SJSA1 (cell line): ENCODE results near the gene WDR36. TPM values are rescaled to one million over a fixed set of nuclear protein-coding genes. Genes with fewer than 3 reads are reported as not detected.
A peak's percentile ranks its signal among the peaks of the same experiment; 100 is the strongest.

ENCODE experiments used
- DNase-seq, 2 experiments: peaks; one replicate each; pipeline ENCODE4 v3.0.0-alpha.2; 2015 to 2020; ENCODE audit warnings: low spot score in 2 of 2, low read depth in 1 of 2
- H3K27ac ChIP-seq: fragments of 250-450 bp; sonication (Bioruptor Pico); 2 replicates; pipeline ENCODE4 v1.5.1; 2020; ENCODE audit warnings: mild to moderate bottlenecking, moderate library complexity
- H3K27me3 ChIP-seq: fragments of 250-450 bp; sonication (Bioruptor Pico); replicated peaks from 2 replicates; pipeline ENCODE4 v1.5.1; 2020; ENCODE audit warnings: mild to moderate bottlenecking, moderate library complexity
- H3K36me3 ChIP-seq: fragments of 250-450 bp; sonication (Bioruptor Pico); 2 replicates; pipeline ENCODE4 v1.5.1; 2020; ENCODE audit warnings: mild to moderate bottlenecking
- H3K4me1 ChIP-seq: fragments of 250-450 bp; sonication (Bioruptor Pico); replicated peaks from 2 replicates; pipeline ENCODE4 v1.6.1; 2021; ENCODE audit warnings: mild to moderate bottlenecking
- H3K4me3 ChIP-seq: fragments of 250-450 bp; sonication (Bioruptor Pico); 2 replicates; pipeline ENCODE4 v1.5.1; 2020; ENCODE audit warnings: mild to moderate bottlenecking
- H3K9me3 ChIP-seq: fragments of 250-450 bp; sonication (Bioruptor Pico); replicated peaks from 2 replicates; pipeline ENCODE4 v1.5.1; 2020; ENCODE audit warnings: mild to moderate bottlenecking
- total RNA-seq: library from RNA; depleted of rRNA; stranded (reverse); fragments of >200 nt; shearing (Covaris generic); gene quantifications from 2 replicates; pipeline ENCODE4 v1.2.3, GENCODE V29; 2014; rRNA removed

The WDR36 gene
- total RNA-seq: 26.4 and 54.9 TPM in 2 replicates

GRCh38 chr5:111092062-111092853 lies at the start of gene WDR36:
Gene WDR36 (plus strand): TSS chr5:111092348. CDS start chr5:111092457, 109 bp downstream.
- H3K27ac ChIP-seq: 0 out of 2 replicates have a peak within 1 kb of the TSS, but pooled peaks have one; percentile 1
- no peaks in the 10 kb centered on the region for H3K9me3 ChIP-seq
- no peaks in the 10 kb centered on the region for H3K27me3 ChIP-seq
- H3K4me1 ChIP-seq: peaks cover 15% of the 10 kb centered on the region
- peaks cover 25% of the 10 kb centered on the region for H3K36me3 ChIP-seq
- peak; percentile 91 to 93 for DNase-seq
- H3K4me3 ChIP-seq: peak within 1 kb of the TSS; percentile 66

- no peaks in the 10 kb centered on the region for H3K36me3 ChIP-seq
- no peaks in the 10 kb centered on the region for H3K4me1 ChIP-seq
- no peak overlapping the region for H3K27ac ChIP-seq
- H3K27me3 ChIP-seq: no peaks in the 10 kb centered on the region
- H3K4me3 ChIP-seq: no peak overlapping the region
- no peak for DNase-seq
- H3K9me3 ChIP-seq: no peaks in the 10 kb centered on the region
These were observed 48.2 kb upstream of the WDR36 start for GRCh38 chr5:111043712-111044506.

GRCh38 chr5:111058064-111058463 lies 34.1 kb upstream of the WDR36 start:
- no peaks in the 10 kb centered on the region for H3K27me3 ChIP-seq
- H3K4me1 ChIP-seq: no peaks in the 10 kb centered on the region
- DNase-seq: no peak
- no peaks in the 10 kb centered on the region for H3K9me3 ChIP-seq
- no peak overlapping the region for H3K27ac ChIP-seq
- no peak overlapping the region for H3K4me3 ChIP-seq
- no peaks in the 10 kb centered on the region for H3K36me3 ChIP-seq

GRCh38 chr5:111060169-111060568 lies 32.0 kb upstream of the WDR36 start:
- H3K4me1 ChIP-seq: no peaks in the 10 kb centered on the region
- H3K9me3 ChIP-seq: peaks cover 3% of the 10 kb centered on the region; the same call in 1 of the 2 replicates
- H3K36me3 ChIP-seq: no peaks in the 10 kb centered on the region
- H3K4me3 ChIP-seq: no peak overlapping the region
- no peak for DNase-seq
- no peak overlapping the region for H3K27ac ChIP-seq
- H3K27me3 ChIP-seq: no peaks in the 10 kb centered on the region; the same call in 1 of the 2 replicates

GRCh38 chr5:111061618-111062017 lies 30.5 kb upstream of the WDR36 start:
- H3K9me3 ChIP-seq: peaks cover 3% of the 10 kb centered on the region; the same call in 1 of the 2 replicates
- peaks cover under 1% of the 10 kb centered on the region; the same call in 1 of the 2 replicates for H3K27me3 ChIP-seq
- H3K4me3 ChIP-seq: no peak overlapping the region
- H3K4me1 ChIP-seq: no peaks in the 10 kb centered on the region
- DNase-seq: no peak
- H3K36me3 ChIP-seq: no peaks in the 10 kb centered on the region
- no peak overlapping the region for H3K27ac ChIP-seq

- H3K27me3 ChIP-seq: peaks cover 13% of the 10 kb centered on the region; the same call in 1 of the 2 replicates
- no peak for DNase-seq
- no peak overlapping the region for H3K27ac ChIP-seq
- H3K36me3 ChIP-seq: no peaks in the 10 kb centered on the region
- no peaks in the 10 kb centered on the region for H3K4me1 ChIP-seq
- peaks cover 3% of the 10 kb centered on the region; the same call in 1 of the 2 replicates for H3K9me3 ChIP-seq
- no peak overlapping the region for H3K4me3 ChIP-seq
These were observed 28.3 kb upstream of the WDR36 start for GRCh38 chr5:111063709-111064322.

- no peaks in the 10 kb centered on the region for H3K4me1 ChIP-seq
- peaks cover 18% of the 10 kb centered on the region for H3K27me3 ChIP-seq
- no peak overlapping the region for H3K27ac ChIP-seq
- no peaks in the 10 kb centered on the region for H3K36me3 ChIP-seq
- peaks cover 3% of the 10 kb centered on the region; the same call in 1 of the 2 replicates for H3K9me3 ChIP-seq
- no peak for DNase-seq
- H3K4me3 ChIP-seq: no peak overlapping the region
These were observed 25.7 kb upstream of the WDR36 start for GRCh38 chr5:111066261-111066938.

- H3K27ac ChIP-seq: no peak overlapping the region
- H3K4me3 ChIP-seq: no peak overlapping the region
- H3K36me3 ChIP-seq: no peaks in the 10 kb centered on the region
- no peak for DNase-seq
- H3K27me3 ChIP-seq: peaks cover 21% of the 10 kb centered on the region
- no peaks in the 10 kb centered on the region for H3K4me1 ChIP-seq
- peaks cover 3% of the 10 kb centered on the region; the same call in 1 of the 2 replicates for H3K9me3 ChIP-seq
These were observed 23.9 kb upstream of the WDR36 start for GRCh38 chr5:111068213-111068612.

GRCh38 chr5:111069839-111070238 lies 22.3 kb upstream of the WDR36 start:
- Histone ChIP-seq H3K27ac (no peak overlapping the region), H3K4me3 (no peak overlapping the region)
- DNase-seq: no peak

GRCh38 chr5:111070272-111071134 lies 21.6 kb upstream of the WDR36 start:
- DNase-seq: no peak
- Histone ChIP-seq H3K4me3 (no peak overlapping the region), H3K27me3 (peaks cover 21% of the 10 kb centered on the region), H3K27ac (no peak overlapping the region), H3K4me1 (peaks cover 7% of the 10 kb centered on the region), H3K36me3 (no peaks in the 10 kb centered on the region), H3K9me3 (no peaks in the 10 kb centered on the region)

More at GRCh38 chr5:111069839-111070238, 22.3 kb upstream of the WDR36 start:
- Histone ChIP-seq H3K4me1 (peaks cover 7% of the 10 kb centered on the region), H3K9me3 (no peaks in the 10 kb centered on the region), H3K27me3 (peaks cover 21% of the 10 kb centered on the region), H3K36me3 (no peaks in the 10 kb centered on the region)

GRCh38 chr5:111071413-111071812 lies 20.7 kb upstream of the WDR36 start, which contains the start of gene TSLP:
Gene TSLP (plus strand): TSS chr5:111071713. CDS start chr5:111071891, 178 bp downstream.
- no peak within 1 kb of the TSS for H3K4me3 ChIP-seq
- no peaks in the 10 kb centered on the region for H3K36me3 ChIP-seq
- H3K4me1 ChIP-seq: peaks cover 7% of the 10 kb centered on the region
- H3K27me3 ChIP-seq: peaks cover 21% of the 10 kb centered on the region
- no peaks in the 10 kb centered on the region for H3K9me3 ChIP-seq
- H3K27ac ChIP-seq: no peak within 1 kb of the TSS
- no peak for DNase-seq

- Histone ChIP-seq H3K4me1 (peaks cover 7% of the 10 kb centered on the region), H3K9me3 (no peaks in the 10 kb centered on the region), H3K27ac (no peak overlapping the region), H3K27me3 (peaks cover 11% of the 10 kb centered on the region), H3K36me3 (no peaks in the 10 kb centered on the region), H3K4me3 (peak overlapping the region; percentile 41)
- peak; percentile 56 to 73 for DNase-seq
These were observed 19.0 kb upstream of the WDR36 start for GRCh38 chr5:111072949-111073682.
